GM12874 (cell line): ENCODE results near the gene EVI5.

Experiments used
- TF ChIP-seq, protein P1 (sequence below): IDR thresholded peaks from 2 replicates; pipeline ENCODE4 v1.5.1; 2011; ENCODE audit warnings: low read depth, mild to moderate bottlenecking, control low read depth, low read length, moderate library complexity; ENCODE audit not compliant: insufficient read depth

Gene EVI5

DNA sequence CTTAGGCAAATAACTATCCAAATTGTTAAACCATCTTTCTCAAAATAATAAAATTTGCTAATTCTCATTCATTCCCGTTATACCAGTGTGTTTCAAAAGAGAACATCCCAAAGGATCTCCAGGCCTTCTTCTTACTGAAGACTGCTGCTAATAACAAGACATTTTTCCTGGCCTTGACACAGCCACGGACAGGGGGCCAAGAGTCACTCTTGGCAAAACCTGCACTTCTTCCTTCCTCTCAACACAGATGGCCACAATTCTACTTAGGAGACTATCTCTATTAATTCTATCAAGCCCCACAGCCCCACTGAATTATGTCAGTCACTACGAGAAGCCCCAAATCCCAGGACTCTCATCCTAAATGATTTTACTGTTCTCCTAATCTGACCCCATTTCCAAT, 86.0 kb downstream of the EVI5 start:
- TF ChIP-seq, protein P1, sequence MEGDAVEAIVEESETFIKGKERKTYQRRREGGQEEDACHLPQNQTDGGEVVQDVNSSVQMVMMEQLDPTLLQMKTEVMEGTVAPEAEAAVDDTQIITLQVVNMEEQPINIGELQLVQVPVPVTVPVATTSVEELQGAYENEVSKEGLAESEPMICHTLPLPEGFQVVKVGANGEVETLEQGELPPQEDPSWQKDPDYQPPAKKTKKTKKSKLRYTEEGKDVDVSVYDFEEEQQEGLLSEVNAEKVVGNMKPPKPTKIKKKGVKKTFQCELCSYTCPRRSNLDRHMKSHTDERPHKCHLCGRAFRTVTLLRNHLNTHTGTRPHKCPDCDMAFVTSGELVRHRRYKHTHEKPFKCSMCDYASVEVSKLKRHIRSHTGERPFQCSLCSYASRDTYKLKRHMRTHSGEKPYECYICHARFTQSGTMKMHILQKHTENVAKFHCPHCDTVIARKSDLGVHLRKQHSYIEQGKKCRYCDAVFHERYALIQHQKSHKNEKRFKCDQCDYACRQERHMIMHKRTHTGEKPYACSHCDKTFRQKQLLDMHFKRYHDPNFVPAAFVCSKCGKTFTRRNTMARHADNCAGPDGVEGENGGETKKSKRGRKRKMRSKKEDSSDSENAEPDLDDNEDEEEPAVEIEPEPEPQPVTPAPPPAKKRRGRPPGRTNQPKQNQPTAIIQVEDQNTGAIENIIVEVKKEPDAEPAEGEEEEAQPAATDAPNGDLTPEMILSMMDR: no peak

DNA sequence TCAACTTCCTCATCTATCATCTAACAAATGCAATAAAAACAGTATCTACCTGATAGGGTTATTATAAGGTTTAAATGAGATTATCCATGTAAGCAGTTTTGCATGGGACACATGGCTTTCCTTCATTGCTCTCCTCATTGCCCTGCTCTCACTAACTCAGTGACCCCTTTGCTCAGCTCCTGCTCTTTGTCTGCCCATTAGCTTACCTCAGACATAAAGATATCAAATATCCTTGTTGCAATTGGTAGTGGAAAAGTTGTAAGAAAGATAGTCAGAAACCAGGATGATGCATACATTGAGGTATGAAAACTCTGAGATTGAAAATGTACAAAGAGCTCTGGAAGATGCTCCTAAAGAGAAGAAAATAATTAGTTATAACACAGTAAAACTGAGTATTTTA, 89.8 kb downstream of the EVI5 start:
- TF ChIP-seq, protein P1: no peak

DNA sequence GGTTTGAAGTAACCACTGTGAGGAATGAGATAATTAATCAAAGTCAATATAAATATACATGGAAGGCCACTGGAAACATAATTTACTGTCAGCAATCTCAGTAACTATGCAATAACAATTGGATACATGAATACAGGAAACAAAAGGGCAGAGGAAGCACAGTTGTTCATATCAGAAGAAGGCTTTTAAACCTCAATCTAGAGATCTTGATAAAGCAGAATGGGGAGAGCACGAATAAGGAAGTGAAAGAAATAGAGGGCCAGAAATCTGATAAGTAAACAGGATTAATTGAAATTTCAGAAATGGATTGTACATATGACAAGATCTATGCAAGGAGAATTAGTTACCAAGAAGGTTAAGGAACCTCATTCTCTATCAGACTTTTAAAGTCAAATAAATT, 93.0 kb downstream of the EVI5 start:
- TF ChIP-seq, protein P1: no peak

DNA sequence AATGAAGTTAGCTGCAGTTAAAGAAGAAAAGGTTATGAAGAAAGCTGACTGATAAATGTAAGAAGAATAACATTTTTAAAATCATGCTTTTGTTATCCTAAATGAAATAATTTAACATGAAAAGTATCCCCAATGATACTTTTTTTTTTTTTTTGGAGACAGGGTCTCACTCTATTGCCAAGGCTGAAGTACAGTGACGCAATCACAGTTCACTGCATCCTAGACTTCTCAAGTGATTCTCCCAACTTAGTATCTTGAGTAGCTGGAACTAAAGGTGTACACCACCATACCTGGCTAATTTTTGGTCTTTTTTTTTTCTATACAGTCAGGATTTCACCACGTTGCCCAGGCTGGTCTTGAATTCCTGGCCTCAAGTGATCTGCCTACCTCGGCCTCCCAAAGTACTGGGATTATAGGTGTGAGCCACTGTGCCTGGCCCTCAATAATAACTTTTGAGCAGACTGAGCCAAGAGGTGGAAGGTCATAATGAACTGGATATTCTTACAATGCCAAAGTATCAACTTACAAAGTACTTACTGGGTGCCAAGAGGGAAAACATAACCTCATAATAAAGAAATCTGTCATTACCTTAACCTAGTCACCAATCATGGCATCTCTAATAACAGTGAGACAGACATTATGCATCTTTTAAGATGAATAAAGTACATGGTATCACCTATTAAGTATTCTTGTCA, 94.5 kb downstream of the EVI5 start:
- TF ChIP-seq, protein P1: no peak

DNA sequence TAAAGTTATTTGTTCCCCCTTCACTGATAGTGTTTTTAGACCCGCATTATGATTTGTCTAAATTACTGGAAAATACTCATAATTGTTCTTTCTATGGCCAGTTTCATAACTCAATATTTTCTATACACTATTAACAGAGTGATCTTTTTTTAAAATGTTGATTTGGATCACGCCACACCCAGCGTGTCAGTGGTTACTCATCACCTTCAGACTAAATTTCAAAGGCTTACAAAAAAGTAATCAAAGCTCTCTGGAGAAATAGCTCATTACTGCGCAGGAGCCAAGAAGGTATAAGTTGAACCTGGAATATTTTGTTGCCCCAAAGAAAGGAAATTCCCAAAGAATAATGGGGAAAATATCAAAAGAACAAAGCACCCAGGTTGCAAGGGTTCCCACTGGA, 104.9 kb downstream of the EVI5 start:
- TF ChIP-seq, protein P1: no peak

DNA sequence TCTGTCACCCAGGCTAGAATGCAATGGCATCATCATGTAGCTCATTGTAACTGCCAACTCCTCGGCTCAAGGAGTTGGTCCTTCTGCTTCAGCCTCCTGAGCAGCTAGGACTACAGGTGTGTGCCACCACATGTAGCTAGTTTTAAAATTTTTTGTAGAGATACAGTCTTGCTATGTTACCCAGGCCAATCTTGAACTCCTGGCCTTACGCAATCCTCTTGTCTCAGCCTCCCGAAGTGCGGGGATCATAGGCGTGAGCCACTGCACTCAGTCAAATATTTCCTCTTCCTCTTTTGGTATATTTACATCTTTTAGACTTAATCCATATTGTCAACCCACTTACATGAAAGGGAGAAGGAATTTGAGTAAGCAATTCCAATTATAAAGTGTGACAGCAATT, 121.1 kb downstream of the EVI5 start:
- TF ChIP-seq, protein P1: no peak

DNA sequence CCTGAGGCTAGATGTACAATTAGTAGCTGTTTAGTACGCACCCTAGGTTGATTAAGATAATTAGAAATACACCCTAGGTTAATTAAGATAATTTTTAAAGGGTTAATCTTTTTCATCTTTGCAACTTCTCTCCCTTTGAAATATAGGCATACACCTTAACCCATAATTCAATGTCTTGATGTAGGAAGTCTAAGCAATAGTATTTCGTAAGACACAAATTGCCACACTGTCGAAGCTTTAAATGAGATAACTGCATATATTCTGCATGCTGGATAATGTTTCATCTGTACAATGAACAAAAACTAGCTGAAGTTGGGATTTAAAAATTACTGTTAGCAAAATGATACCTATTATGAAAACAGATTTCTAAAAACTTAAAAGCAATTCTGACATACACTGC, 122.9 kb downstream of the EVI5 start:
- TF ChIP-seq, protein P1: no peak
